ENCODE results near the gene TRMT1.
"Not testable (repeated sequence)": the region's sequence is repeated elsewhere in the genome, so short reads cannot be mapped to it uniquely, and the experiment has no call there.

The TRMT1 gene
- 71.7 to 218 (median 99.7) reads per million in 4 experiments for total RNA-seq

GRCh38 chr19:13116282-13117175, at the start of gene TRMT1:
TSS of gene TRMT1 (minus strand) at chr19:13116740. CDS start at chr19:13116399, 341 bp downstream.
- DNase-seq = peak; percentile 84

GRCh38 chr19:13166151-13166550, 49.6 kb upstream of the TRMT1 start:
- not testable (repeated sequence) for DNase-seq

DNA sequence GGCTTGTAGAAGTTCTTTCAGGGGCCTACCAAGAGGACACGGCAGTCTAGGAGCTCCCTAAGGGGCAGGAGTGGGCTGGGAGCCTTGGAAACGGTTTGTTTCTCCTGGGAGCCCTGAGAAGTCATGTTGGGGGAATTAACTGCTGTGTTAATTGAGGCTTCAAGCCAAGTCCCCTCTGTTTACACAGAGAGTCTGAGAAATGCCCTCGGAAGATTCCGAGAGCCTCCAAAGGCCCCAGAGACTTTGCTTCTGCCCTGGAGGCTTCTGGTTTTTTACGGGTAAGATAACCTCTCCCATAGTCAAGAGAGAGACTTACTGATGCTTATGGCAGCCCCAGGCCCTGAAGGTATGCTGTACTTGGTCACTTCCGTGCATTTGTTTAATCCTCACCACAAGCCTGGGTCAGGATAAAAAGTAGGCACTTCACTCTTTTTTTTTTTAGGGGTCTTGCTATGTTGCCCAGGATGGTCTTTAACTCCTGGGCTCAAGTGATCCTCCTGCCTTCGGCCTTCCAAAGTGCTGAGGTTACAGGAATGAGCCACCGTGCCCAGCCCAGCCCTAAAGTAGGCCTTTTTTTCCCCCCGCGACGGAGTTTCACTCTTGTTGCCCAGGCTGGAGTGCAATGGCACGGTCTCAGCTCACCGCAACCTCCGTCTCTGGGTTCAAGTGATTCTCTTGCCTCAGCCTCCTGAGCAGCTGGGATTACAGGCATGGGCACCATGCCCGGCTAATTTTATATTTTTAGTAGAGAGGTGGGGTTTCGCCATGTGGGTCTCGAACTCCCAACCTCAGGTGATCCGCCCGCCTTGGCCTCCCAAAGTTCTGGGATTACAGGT, 48.8 kb upstream of the TRMT1 start:
- DNase-seq = no peak

GRCh38 chr19:13164343-13165161, 48.0 kb upstream of the TRMT1 start:
- peak; percentile 19 for DNase-seq

DNA sequence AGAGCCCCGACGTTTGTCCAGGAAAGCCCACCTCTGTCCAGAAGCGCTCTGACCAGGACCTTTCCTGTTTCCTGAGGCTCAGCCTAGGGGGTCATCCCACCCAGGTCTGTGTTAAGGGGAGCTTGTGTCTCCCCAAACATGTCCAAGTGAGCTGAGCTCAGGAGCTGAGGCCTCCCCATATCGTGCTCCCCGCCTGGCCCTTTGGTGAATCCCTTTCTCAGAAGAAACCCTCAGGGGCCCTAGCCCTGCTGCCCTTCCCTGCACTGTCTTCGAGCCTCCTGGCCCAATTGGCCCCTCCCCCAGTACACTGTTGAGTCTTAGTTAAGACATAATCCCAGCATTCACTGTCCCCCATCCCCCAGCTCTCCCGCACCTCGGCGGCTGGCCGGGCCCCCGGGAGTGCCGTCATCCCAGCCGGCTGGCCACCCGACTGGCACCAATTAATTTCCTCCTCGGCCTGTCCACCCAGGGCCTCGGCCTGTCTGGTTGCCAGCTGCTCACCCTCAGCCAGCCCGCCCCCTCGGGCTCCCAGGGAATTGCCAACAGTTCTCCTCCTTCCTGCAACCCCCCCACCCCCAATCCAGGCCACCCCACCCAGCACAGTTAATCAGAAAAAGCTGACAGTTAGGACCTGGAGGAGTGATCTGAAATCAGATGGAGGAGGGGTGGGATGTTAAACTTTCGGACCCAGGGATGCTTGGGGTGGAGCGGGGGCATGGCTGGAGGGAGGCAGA, 47.2 kb upstream of the TRMT1 start:
- DNase-seq = peak; percentile 11

- DNase-seq = peak; percentile 80
These were observed 46.4 kb upstream of the TRMT1 start for GRCh38 chr19:13162724-13163608.

DNA sequence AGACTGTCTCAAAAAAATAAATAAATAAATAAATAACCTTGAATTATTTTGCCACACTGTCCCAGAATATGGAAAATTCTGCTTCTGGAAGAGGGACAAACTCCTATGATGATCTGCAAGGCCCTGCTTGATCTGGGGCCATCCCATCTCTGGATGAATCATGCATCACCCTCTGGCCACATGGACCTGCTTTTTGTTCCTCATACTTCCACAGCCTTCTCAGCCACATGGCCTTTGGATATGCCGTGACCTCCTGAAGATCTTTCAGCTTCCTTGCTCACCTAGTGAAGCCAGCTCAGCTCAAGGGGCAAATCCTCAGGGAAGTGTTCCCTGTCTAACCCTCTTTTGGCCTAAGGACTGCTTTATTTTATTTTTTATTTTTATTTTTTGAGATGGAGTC, 44.0 kb upstream of the TRMT1 start:
- DNase-seq = no peak

GRCh38 chr19:13159713-13160112, 43.2 kb upstream of the TRMT1 start:
- DNase-seq = no peak

DNA sequence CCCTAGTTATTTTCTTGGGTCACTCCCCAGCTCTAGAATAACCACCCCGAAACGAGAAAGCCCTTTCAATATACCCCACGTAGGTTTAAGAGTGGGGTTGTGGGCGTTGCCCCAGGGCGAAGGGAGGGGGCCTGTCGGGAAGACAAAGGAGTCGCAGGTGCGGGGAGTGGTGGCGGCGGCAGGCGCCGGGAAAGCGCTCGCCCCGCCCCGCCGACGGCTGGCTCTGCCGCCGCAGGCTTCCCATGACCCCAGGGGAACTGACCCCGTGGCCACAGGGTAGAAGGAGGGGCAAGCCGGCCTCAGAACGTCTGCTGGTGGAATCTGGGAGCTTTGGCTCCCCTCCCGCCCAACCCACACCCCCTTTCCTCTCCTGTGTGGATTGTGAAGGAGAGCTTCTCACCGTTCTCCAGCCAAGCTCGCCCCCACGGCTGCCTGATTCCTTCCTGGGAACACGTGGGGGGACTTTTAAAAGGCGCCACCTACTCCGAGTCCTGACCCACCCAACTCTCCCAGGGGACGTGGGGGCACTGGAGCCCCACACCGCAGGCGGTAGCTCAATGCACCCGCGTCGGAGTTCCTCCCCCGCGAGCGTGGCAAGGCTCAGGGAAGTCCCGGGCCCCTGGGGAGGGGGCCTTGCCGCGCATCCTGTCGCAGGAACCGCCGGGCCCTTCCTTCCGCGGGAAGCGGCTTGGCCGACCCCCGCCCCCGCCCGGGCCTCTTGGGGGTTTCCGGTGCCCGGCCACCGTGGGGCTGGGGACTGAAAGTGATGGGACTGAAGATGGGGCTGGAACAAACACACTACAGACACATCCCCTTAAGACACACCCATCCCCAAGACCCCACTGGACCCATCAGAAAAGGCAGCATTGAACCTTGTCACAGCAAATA, 39.2 kb upstream of the TRMT1 start:
- peak; percentile 63 for DNase-seq

DNA sequence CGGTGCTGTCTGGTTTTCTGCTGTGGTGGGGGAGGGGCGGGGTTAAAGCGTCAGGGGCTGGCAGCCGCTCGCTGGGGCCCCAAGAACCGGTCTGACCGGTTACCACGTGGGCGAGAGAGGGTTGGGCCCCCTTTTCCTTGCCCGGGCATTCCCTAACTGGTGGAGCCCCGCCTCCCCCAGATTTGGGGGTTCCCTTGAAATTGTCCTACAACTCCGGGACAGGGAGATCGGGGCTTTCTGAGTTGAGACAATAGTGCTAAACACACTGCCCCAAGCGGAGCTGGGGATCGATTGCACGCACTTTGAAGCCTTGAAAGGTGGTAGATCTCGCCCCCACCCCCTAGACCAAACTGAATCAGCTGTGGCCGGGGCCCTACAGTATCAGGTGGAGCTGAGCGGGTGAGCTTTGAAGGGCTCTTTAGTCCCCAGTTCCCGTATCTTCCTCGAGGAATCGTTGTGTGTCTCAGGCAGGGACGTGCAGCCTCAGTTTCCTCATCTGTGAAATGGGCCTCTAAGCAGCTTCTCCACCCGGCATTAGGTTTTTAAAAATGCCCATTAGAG, 38.5 kb upstream of the TRMT1 start:
- DNase-seq = peak; percentile 76

DNA sequence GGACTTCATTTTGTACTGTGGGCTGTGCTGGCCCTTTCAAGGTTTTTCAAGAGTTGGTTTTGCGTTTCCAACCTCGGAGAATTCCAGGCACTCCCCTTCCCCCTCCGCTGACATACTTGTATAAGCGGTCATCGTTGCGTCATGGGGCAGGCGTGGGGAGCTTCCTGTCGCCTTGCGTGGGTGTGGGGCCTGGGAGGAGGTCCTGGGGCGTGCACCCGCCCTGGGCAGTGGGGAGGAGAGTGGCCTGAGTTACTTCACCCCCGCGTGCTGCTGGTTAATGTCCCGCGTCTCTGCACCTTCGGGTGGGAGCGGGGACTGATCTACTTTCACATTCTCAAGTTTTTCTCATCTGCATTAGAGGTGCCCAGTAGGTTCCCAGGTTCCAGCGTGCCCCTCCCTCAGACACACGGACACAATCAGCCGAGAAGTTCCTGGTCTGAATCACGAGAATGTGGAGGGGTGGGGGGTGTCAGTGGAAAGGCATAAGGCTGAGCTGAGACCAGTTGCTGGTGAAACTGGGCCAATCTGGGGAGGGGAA, 37.8 kb upstream of the TRMT1 start:
- DNase-seq = peak; percentile 47

DNA sequence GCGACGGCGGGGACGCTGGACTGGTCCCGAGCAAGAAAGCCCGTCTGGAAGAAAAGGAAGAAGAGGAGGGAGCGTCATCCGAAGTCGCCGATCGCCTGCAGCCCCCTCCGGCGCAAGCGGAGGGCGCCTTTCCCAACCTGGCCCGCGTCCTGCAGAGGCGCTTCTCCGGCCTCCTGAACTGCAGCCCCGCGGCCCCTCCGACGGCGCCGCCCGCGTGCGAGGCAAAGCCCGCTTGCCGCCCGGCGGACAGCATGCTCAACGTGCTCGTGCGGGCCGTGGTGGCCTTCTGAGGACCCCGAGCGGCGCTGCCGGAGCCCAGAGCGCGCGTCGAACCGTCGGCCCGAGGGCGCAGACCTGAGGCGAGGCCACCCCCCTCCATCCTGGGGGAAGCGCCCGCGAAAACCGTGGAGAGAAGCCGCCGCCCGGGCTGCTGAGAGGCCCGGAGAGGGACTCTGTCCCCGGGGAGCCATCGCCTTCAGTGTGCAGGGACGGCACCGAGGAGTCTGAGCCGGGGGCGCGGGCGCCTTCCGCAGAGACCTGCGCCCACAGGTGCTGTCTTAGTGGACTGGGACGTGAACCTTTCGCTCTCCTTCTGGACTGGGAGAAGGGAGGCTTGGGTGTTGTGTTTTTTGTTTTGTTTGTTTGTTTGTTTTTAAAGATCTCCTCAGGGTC, 37.2 kb upstream of the TRMT1 start:
- peak; percentile 28 for DNase-seq

DNA sequence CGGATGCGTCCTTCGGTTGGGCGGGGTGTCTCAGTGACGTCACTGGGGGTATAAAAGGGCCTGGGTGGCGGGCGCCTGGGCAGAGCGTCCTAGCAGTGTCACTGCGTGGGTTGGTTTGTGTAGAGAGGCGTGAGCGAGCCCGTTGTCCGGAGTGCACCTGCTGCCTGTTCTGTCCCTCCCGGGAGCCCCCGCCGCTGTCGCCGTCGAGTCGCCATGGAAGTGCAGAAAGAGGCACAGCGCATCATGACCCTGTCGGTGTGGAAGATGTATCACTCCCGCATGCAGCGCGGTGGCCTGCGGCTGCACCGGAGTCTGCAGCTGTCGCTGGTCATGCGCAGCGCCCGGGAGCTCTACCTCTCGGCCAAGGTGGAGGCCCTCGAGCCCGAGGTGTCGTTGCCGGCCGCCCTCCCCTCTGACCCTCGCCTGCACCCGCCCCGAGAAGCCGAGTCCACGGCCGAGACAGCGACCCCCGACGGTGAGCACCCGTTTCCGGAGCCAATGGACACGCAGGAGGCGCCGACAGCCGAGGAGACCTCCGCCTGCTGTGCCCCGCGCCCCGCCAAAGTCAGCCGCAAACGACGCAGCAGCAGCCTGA, 36.5 kb upstream of the TRMT1 start:
- peak; percentile 96 for DNase-seq

DNA sequence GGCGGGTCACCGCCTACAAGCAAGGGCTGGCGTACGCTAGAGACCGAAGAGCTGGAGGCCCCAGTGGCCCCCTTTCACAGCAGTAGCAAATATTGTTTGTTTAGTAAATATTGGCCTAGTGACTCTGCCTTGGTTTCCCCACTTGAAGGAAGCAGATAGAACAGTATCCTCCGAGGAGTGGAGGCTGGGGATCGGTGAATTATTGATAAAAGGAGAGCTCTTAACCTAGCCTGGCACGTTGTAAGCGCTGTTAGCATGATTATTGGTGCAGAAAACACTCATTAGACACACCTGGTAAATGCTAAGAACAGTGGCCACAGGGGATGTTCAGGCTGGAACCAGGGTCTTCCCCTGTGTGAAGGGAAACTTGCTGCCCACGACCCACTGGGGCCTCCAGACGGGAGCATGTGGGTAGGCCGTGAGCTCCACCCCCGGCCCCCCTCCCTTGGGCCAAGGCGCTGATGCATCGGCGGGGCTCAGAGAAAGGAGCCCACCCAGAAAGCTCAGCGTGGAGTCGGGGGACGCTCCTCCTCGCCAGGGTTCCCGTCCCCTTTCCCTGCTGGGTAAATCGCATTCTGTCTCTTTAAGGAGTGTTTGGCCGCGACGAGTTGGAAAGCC, 35.9 kb upstream of the TRMT1 start:
- no peak for DNase-seq

- DNase-seq = peak; percentile 92
These were observed 35.2 kb upstream of the TRMT1 start for GRCh38 chr19:13151605-13152355.

GRCh38 chr19:13150931-13151604, 34.5 kb upstream of the TRMT1 start:
- peak; percentile 34 for DNase-seq

Data from effector CD8-positive, alpha-beta T cell (primary cell).